Common myeloid progenitor, CD34-positive (primary cell): ENCODE results near the gene DOK5.

Experiments
- CTCF ChIA-PET: fragments of 350-600 bp; sonication (Branson Sonifier 250); formaldehyde crosslinking; loops from one replicate; lab custom pipeline; 2021; ENCODE audit warnings: antibody characterized with exemption; lab: Charles Lee
- POLR2A ChIA-PET: fragments of 350-600 bp; sonication (Branson Sonifier 250); formaldehyde crosslinking; loops from one replicate; lab custom pipeline; 2021; ENCODE audit warnings: antibody characterized with exemption; lab: Charles Lee
- DNase-seq, 3 donors: peaks; one replicate each; pipeline versions ENCODE4 v3.0.0 to v3.0.0-alpha.2; 2013
- H3K27ac ChIP-seq, 2 experiments: 1 replicate in 1 of 2; 2 replicates in 1 of 2; pipeline ENCODE4 v1.7.0; 2013; ENCODE audit warnings: inconsistent platforms in 2 of 2, low read length in 2 of 2, mild to moderate bottlenecking in 2 of 2, low read depth in 1 of 2, moderate library complexity in 1 of 2; ENCODE audit not compliant: severe bottlenecking in 2 of 2, insufficient read depth in 1 of 2, poor library complexity in 1 of 2
- H3K27me3 ChIP-seq, 5 experiments: replicated peaks in 2 of 5; 1 replicate in 3 of 5; 2 replicates in 2 of 5; pipeline versions ENCODE4 v1.6.1 to v1.7.0; 2013; ENCODE audit warnings: low read length in 4 of 5, mild to moderate bottlenecking in 2 of 5, moderate library complexity in 2 of 5, inconsistent platforms in 1 of 5; ENCODE audit not compliant: insufficient read depth in 5 of 5, control insufficient read depth in 4 of 5
- H3K36me3 ChIP-seq, 4 experiments: 1 replicate in 2 of 4; 2 replicates in 2 of 4; pipeline versions ENCODE4 v1.6.1 to v1.7.0; 2013; ENCODE audit warnings: low read length in 3 of 4, control low read depth in 1 of 4, mild to moderate bottlenecking in 1 of 4; ENCODE audit not compliant: control insufficient read depth in 4 of 4, insufficient read depth in 4 of 4
- H3K4me1 ChIP-seq, 4 experiments: 1 replicate in 3 of 4; 2 replicates in 1 of 4; pipeline versions ENCODE4 v1.6.1 to v1.7.1; 2013; ENCODE audit warnings: low read length in 3 of 4, mild to moderate bottlenecking in 3 of 4, control low read depth in 1 of 4, inconsistent platforms in 1 of 4, moderate library complexity in 1 of 4; ENCODE audit not compliant: control insufficient read depth in 4 of 4, insufficient read depth in 4 of 4; ENCODE audit errors: control extremely low read depth in 1 of 4
- H3K4me3 ChIP-seq, 7 experiments: 1 replicate in 4 of 7; 2 replicates in 3 of 7; pipeline versions ENCODE4 v1.5.1 to v1.7.0; 2013; ENCODE audit warnings: mild to moderate bottlenecking in 7 of 7, low read length in 6 of 7, moderate library complexity in 6 of 7, inconsistent platforms in 2 of 7, low read depth in 2 of 7, control low read depth in 1 of 7; ENCODE audit not compliant: insufficient read depth in 4 of 7, control insufficient read depth in 1 of 7; ENCODE audit errors: extremely low read depth in 1 of 7
- H3K9me3 ChIP-seq, 5 experiments: 1 replicate in 4 of 5; 2 replicates in 1 of 5; pipeline versions ENCODE4 v1.6.1 to v1.7.1; 2013; ENCODE audit warnings: low read length in 4 of 5, mild to moderate bottlenecking in 2 of 5, inconsistent platforms in 1 of 5, low read depth in 1 of 5, moderate library complexity in 1 of 5; ENCODE audit not compliant: control insufficient read depth in 4 of 5, insufficient read depth in 2 of 5; ENCODE audit errors: control extremely low read depth in 1 of 5
- WGBS: methylation state at CpG from one replicate; pipeline ENCODE4 v1.1.5; 2013; ENCODE audit not compliant: insufficient coverage; 5-methylcytosine and 5-hydroxymethylcytosine counted together

DOK5 gene

GRCh38 chr20:54468082-54468481, 7.3 kb upstream of the DOK5 start:
- no peaks in the 10 kb centered on the region for H3K9me3 ChIP-seq
- no peak overlapping the region for H3K4me3 ChIP-seq
- H3K36me3 ChIP-seq: no peaks in the 10 kb centered on the region
- WGBS: 88% methylated on average over 3 of the region's 3 CpGs
- DNase-seq: no peak
- CTCF ChIA-PET: no interaction called here
- POLR2A ChIA-PET: no interaction called here
- H3K4me1 ChIP-seq: no peaks in the 10 kb centered on the region
- H3K27me3 ChIP-seq: no peaks in the 10 kb centered on the region
- H3K27ac ChIP-seq: no peak overlapping the region

- 70% methylated on average over 2 of the region's 2 CpGs for WGBS
Measured at GRCh38 chr20:54469293-54469692, 6.1 kb upstream of the DOK5 start.

DNA sequence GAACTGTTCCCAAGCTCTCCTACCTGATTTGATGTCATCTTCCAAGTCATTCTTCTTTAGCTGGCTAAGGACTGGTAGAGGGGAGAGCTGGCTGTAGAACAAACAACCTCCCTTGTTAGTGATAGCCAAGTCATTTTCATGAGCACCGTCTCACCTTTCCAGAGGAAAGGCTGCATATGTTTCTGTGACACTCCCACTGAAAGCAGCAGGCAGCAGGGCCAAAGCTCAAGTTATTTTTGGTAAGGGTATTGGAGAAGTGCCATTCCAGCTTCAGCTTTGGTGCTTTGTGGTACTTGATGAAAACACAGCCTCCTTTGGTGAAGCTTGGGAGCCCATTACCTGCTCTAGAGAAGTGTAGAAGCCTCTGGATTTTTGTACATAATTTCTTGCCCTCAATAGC, 5.4 kb upstream of the DOK5 start:
- ChIA-PET POLR2A (no interaction called here), CTCF (interaction anchor here (0.6 kb wide), 1 partner anchor 15 kb away, joined by 3 read pairs; no protein-coding TSS in a partner anchor)
- Histone ChIP-seq H3K36me3 (no peaks in the 10 kb centered on the region), H3K27ac (no peak overlapping the region), H3K4me1 (no peaks in the 10 kb centered on the region), H3K9me3 (no peaks in the 10 kb centered on the region), H3K27me3 (peaks cover 0 to 12% (median 8%) of the 10 kb centered on the region in 5 experiments), H3K4me3 (no peak overlapping the region)
- 100% methylated on average over 1 of the region's 1 CpG for WGBS
- no peak for DNase-seq

More at GRCh38 chr20:54469293-54469692, 6.1 kb upstream of the DOK5 start:
- ChIA-PET POLR2A (no interaction called here), CTCF (no interaction called here)
- H3K9me3 ChIP-seq: no peaks in the 10 kb centered on the region
- H3K27ac ChIP-seq: no peak overlapping the region
- peaks cover 0 to 5% (median 3%) of the 10 kb centered on the region in 5 experiments for H3K27me3 ChIP-seq
- H3K4me3 ChIP-seq: no peak overlapping the region
- DNase-seq: no peak
- no peaks in the 10 kb centered on the region for H3K36me3 ChIP-seq
- H3K4me1 ChIP-seq: no peaks in the 10 kb centered on the region

- Histone ChIP-seq H3K4me3 (no peak overlapping the region), H3K4me1 (peaks cover 0 to 6% (median 5%) of the 10 kb centered on the region in 4 experiments), H3K9me3 (no peaks in the 10 kb centered on the region), H3K36me3 (no peaks in the 10 kb centered on the region), H3K27ac (no peak overlapping the region), H3K27me3 (peaks cover 0 to 19% (median 8%) of the 10 kb centered on the region in 5 experiments)
- ChIA-PET CTCF (interaction anchor here (0.6 kb wide), 1 partner anchor 14 kb away, joined by 3 read pairs; no protein-coding TSS in a partner anchor), POLR2A (no interaction called here)
- WGBS: 97% methylated on average over 13 of the region's 15 CpGs
- DNase-seq: no peak
Measured at GRCh38 chr20:54470697-54471096, 4.7 kb upstream of the DOK5 start.

GRCh38 chr20:54472607-54473006, 2.8 kb upstream of the DOK5 start:
- WGBS: 89% methylated on average over 4 of the region's 5 CpGs
- DNase-seq: no peak
- Histone ChIP-seq H3K27ac (no peak overlapping the region), H3K4me3 (no peak overlapping the region), H3K4me1 (peaks cover 0 to 17% (median 11%) of the 10 kb centered on the region in 4 experiments), H3K9me3 (no peaks in the 10 kb centered on the region), H3K27me3 (peaks cover 3 to 38% (median 17%) of the 10 kb centered on the region in 5 experiments), H3K36me3 (no peaks in the 10 kb centered on the region)
- ChIA-PET CTCF (no interaction called here), POLR2A (no interaction called here)

DNA sequence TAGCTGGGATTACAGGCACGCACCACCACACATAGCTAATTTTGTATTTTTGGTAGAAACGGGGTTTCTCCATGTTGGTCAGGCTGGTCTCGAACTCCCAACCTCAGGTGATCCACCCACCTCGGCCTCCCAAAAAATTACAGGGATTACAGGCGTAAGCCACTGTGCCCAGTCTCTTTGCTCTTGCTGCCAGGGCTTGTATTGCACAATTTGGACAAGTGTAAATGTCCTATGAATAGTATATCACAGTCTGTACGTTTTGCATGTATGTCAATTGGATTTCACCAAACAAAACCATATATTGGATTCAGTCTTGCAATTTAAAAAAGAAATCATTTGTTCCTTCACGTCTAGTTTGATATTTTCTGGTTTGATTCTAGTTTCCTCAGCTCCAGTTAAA, 2.1 kb upstream of the DOK5 start:
- no peak for DNase-seq
- no peak overlapping the region for H3K27ac ChIP-seq
- WGBS: no CpG with 5 or more reads among the region's 7 CpGs
- H3K9me3 ChIP-seq: no peaks in the 10 kb centered on the region
- peaks cover 5 to 46% (median 18%) of the 10 kb centered on the region in 5 experiments for H3K27me3 ChIP-seq
- H3K36me3 ChIP-seq: no peaks in the 10 kb centered on the region
- POLR2A ChIA-PET: no interaction called here
- no peak overlapping the region for H3K4me3 ChIP-seq
- H3K4me1 ChIP-seq: peaks cover 0 to 17% (median 11%) of the 10 kb centered on the region in 4 experiments
- CTCF ChIA-PET: interaction anchor here (1.3 kb wide), 1 partner anchor 13 kb away, joined by 3 read pairs; no protein-coding TSS in a partner anchor

- peaks cover 5 to 50% (median 19%) of the 10 kb centered on the region in 5 experiments for H3K27me3 ChIP-seq
- H3K9me3 ChIP-seq: no peaks in the 10 kb centered on the region
- no peak overlapping the region for H3K4me3 ChIP-seq
- H3K4me1 ChIP-seq: peaks cover 0 to 17% (median 11%) of the 10 kb centered on the region in 4 experiments
- H3K36me3 ChIP-seq: no peaks in the 10 kb centered on the region
- no CpG with 5 or more reads among the region's 3 CpGs for WGBS
- no peak overlapping the region for H3K27ac ChIP-seq
- DNase-seq: no peak
- CTCF ChIA-PET: interaction anchor here (1.3 kb wide), 1 partner anchor 13 kb away, joined by 3 read pairs; no protein-coding TSS in a partner anchor
- POLR2A ChIA-PET: no interaction called here
Measured at GRCh38 chr20:54474046-54474445, 1.3 kb upstream of the DOK5 start.
